ENCODE measurements around the gene TRIM25.
A peak's percentile ranks its signal among the peaks of the same experiment; 100 is the strongest.

The TRIM25 gene

GRCh38 chr17:56934280-56934679 lies 20.4 kb upstream of the TRIM25 start:
- Mint-ChIP-seq H3K36me3 (ENCODE audit: low read depth) (peaks cover 56% of the 10 kb centered on the region), H3K4me1 (peaks cover 26% of the 10 kb centered on the region), H3K9me3 (peaks cover 13% of the 10 kb centered on the region), H3K27ac (no peak overlapping the region), H3K27me3 (no peaks in the 10 kb centered on the region), H3K4me3 (no peak overlapping the region)
- no peak for DNase-seq
- peak; percentile 80 for ATAC-seq

GRCh38 chr17:56933868-56934267 lies 20.0 kb upstream of the TRIM25 start:
- no peak overlapping the region for H3K4me3 Mint-ChIP-seq
- ATAC-seq (no peak), DNase-seq (no peak)
- no peak overlapping the region for H3K27ac Mint-ChIP-seq
- peaks cover 15% of the 10 kb centered on the region for H3K9me3 Mint-ChIP-seq
- H3K4me1 Mint-ChIP-seq = peaks cover 26% of the 10 kb centered on the region
- H3K27me3 Mint-ChIP-seq = no peaks in the 10 kb centered on the region
- peaks cover 55% of the 10 kb centered on the region for H3K36me3 Mint-ChIP-seq (ENCODE audit: low read depth)

GRCh38 chr17:56933151-56933745 lies 19.4 kb upstream of the TRIM25 start:
- DNase-seq (no peak), ATAC-seq (no peak)
- peaks cover 15% of the 10 kb centered on the region for H3K9me3 Mint-ChIP-seq
- H3K4me3 Mint-ChIP-seq = no peak overlapping the region
- peaks cover 49% of the 10 kb centered on the region for H3K36me3 Mint-ChIP-seq (ENCODE audit: low read depth)
- peaks cover 24% of the 10 kb centered on the region for H3K4me1 Mint-ChIP-seq
- no peak overlapping the region for H3K27ac Mint-ChIP-seq
- no peaks in the 10 kb centered on the region for H3K27me3 Mint-ChIP-seq

- Mint-ChIP-seq H3K9me3 (peaks cover 15% of the 10 kb centered on the region), H3K27me3 (no peaks in the 10 kb centered on the region), H3K27ac (no peak overlapping the region), H3K36me3 (ENCODE audit: low read depth) (peaks cover 32% of the 10 kb centered on the region), H3K4me3 (no peak overlapping the region), H3K4me1 (peaks cover 6% of the 10 kb centered on the region)
- ATAC-seq (no peak), DNase-seq (no peak)
These were observed 17.0 kb upstream of the TRIM25 start for GRCh38 chr17:56930739-56931337.

GRCh38 chr17:56929362-56929969 lies 15.6 kb upstream of the TRIM25 start:
- Mint-ChIP-seq H3K4me3 (no peak overlapping the region), H3K36me3 (ENCODE audit: low read depth) (peaks cover 25% of the 10 kb centered on the region), H3K27ac (no peak overlapping the region), H3K9me3 (peaks cover 15% of the 10 kb centered on the region), H3K4me1 (peaks cover 3% of the 10 kb centered on the region), H3K27me3 (peaks cover 2% of the 10 kb centered on the region)
- no peak for DNase-seq
- ATAC-seq = no peak

- H3K9me3 Mint-ChIP-seq = peaks cover 15% of the 10 kb centered on the region
These were observed 14.7 kb upstream of the TRIM25 start for GRCh38 chr17:56928586-56928985.

GRCh38 chr17:56926704-56927103 lies 12.9 kb upstream of the TRIM25 start:
- Mint-ChIP-seq H3K4me3 (no peak overlapping the region), H3K36me3 (ENCODE audit: low read depth) (peaks cover 16% of the 10 kb centered on the region), H3K9me3 (peaks cover 15% of the 10 kb centered on the region), H3K4me1 (no peaks in the 10 kb centered on the region), H3K27me3 (peaks cover 4% of the 10 kb centered on the region), H3K27ac (no peak overlapping the region)
- ATAC-seq = no peak
- DNase-seq = no peak

More at GRCh38 chr17:56928586-56928985, 14.7 kb upstream of the TRIM25 start:
- DNase-seq (no peak), ATAC-seq (no peak)
- Mint-ChIP-seq H3K27me3 (peaks cover 2% of the 10 kb centered on the region), H3K27ac (no peak overlapping the region), H3K4me3 (no peak overlapping the region), H3K4me1 (no peaks in the 10 kb centered on the region), H3K36me3 (ENCODE audit: low read depth) (peaks cover 18% of the 10 kb centered on the region)

- Mint-ChIP-seq H3K27me3 (peaks cover 4% of the 10 kb centered on the region), H3K9me3 (peaks cover 13% of the 10 kb centered on the region), H3K4me1 (no peaks in the 10 kb centered on the region), H3K27ac (no peak overlapping the region), H3K36me3 (ENCODE audit: low read depth) (peaks cover 14% of the 10 kb centered on the region), H3K4me3 (no peak overlapping the region)
- ATAC-seq (no peak), DNase-seq (no peak)
These were observed 12.4 kb upstream of the TRIM25 start for GRCh38 chr17:56926270-56926669.

GRCh38 chr17:56925088-56925487 lies 11.2 kb upstream of the TRIM25 start:
- no peak overlapping the region for H3K4me3 Mint-ChIP-seq
- peaks cover 5% of the 10 kb centered on the region for H3K9me3 Mint-ChIP-seq
- ATAC-seq (no peak), DNase-seq (no peak)
- H3K36me3 Mint-ChIP-seq (ENCODE audit: low read depth) = peaks cover 4% of the 10 kb centered on the region
- peaks cover 4% of the 10 kb centered on the region for H3K27me3 Mint-ChIP-seq
- H3K4me1 Mint-ChIP-seq = no peaks in the 10 kb centered on the region
- H3K27ac Mint-ChIP-seq = no peak overlapping the region

GRCh38 chr17:56919717-56920116 lies 5.9 kb upstream of the TRIM25 start:
- Mint-ChIP-seq H3K27ac (peak overlapping the region; percentile 3), H3K4me3 (no peak overlapping the region)
- DNase-seq = no peak

GRCh38 chr17:56918916-56919315 lies 5.1 kb upstream of the TRIM25 start:
- Mint-ChIP-seq H3K36me3 (ENCODE audit: low read depth) (peaks cover 8% of the 10 kb centered on the region), H3K27me3 (peaks cover 2% of the 10 kb centered on the region), H3K9me3 (peaks cover 20% of the 10 kb centered on the region), H3K4me3 (no peak overlapping the region), H3K4me1 (peaks cover 51% of the 10 kb centered on the region), H3K27ac (peak overlapping the region; percentile 52)
- peak; percentile 3 for ATAC-seq
- no peak for DNase-seq

More at GRCh38 chr17:56919717-56920116, 5.9 kb upstream of the TRIM25 start:
- peaks cover 49% of the 10 kb centered on the region for H3K4me1 Mint-ChIP-seq
- peaks cover 6% of the 10 kb centered on the region for H3K36me3 Mint-ChIP-seq (ENCODE audit: low read depth)
- no peak for ATAC-seq
- peaks cover 20% of the 10 kb centered on the region for H3K9me3 Mint-ChIP-seq
- H3K27me3 Mint-ChIP-seq = peaks cover 2% of the 10 kb centered on the region

GRCh38 chr17:56917559-56918296 lies 3.9 kb upstream of the TRIM25 start:
- peaks cover 20% of the 10 kb centered on the region for H3K9me3 Mint-ChIP-seq
- H3K36me3 Mint-ChIP-seq (ENCODE audit: low read depth) = peaks cover 8% of the 10 kb centered on the region
- ATAC-seq (no peak), DNase-seq (no peak)
- peaks cover 2% of the 10 kb centered on the region for H3K27me3 Mint-ChIP-seq
- H3K4me1 Mint-ChIP-seq = peaks cover 51% of the 10 kb centered on the region
- no peak overlapping the region for H3K27ac Mint-ChIP-seq
- no peak overlapping the region for H3K4me3 Mint-ChIP-seq

GRCh38 chr17:56914581-56915273 lies 878 bp upstream of the TRIM25 start:
- Mint-ChIP-seq H3K4me1 (peaks cover 73% of the 10 kb centered on the region), H3K36me3 (ENCODE audit: low read depth) (peaks cover 22% of the 10 kb centered on the region), H3K4me3 (peak overlapping the region; percentile 97), H3K9me3 (peaks cover 20% of the 10 kb centered on the region), H3K27me3 (no peaks in the 10 kb centered on the region), H3K27ac (peak overlapping the region; percentile 97)
- ATAC-seq (no peak), DNase-seq (no peak)

- Mint-ChIP-seq H3K36me3 (ENCODE audit: low read depth) (peaks cover 29% of the 10 kb centered on the region), H3K4me3 (peak overlapping the region; percentile 97), H3K27ac (peak overlapping the region; percentile 86), H3K9me3 (peaks cover 12% of the 10 kb centered on the region), H3K4me1 (peaks cover 71% of the 10 kb centered on the region), H3K27me3 (no peaks in the 10 kb centered on the region)
- ATAC-seq (peak; percentile 27), DNase-seq (no peak)
These were observed 439 bp downstream of the TRIM25 start for GRCh38 chr17:56913353-56913866.
